SJCRH30 (cell line): ENCODE results near the gene DSC1. TPM values are rescaled to one million over a fixed set of nuclear protein-coding genes. Genes with fewer than 3 reads are reported as not detected.
A peak's percentile ranks its signal among the peaks of the same experiment; 100 is the strongest.
"Not testable (repeated sequence)": the region's sequence is repeated elsewhere in the genome, so short reads cannot be mapped to it uniquely, and the experiment has no call there.

Source experiments
- DNase-seq, 2 experiments: peaks; one replicate each; pipeline ENCODE4 v3.0.0-alpha.2; 2015 to 2020
- H3K27ac ChIP-seq: fragments of 250-450 bp; sonication (Bioruptor Pico); 2 replicates; pipeline ENCODE4 v1.5.1; 2020; ENCODE audit warnings: mild to moderate bottlenecking, moderate library complexity
- H3K27me3 ChIP-seq: fragments of 250-450 bp; sonication (Bioruptor Pico); 2 replicates; pipeline ENCODE4 v1.5.1; 2020; ENCODE audit warnings: mild to moderate bottlenecking, moderate library complexity
- H3K36me3 ChIP-seq: fragments of 250-450 bp; sonication (Bioruptor Pico); 2 replicates; pipeline ENCODE4 v1.5.1; 2020; ENCODE audit warnings: mild to moderate bottlenecking, moderate library complexity
- H3K4me1 ChIP-seq: fragments of 250-450 bp; sonication (Bioruptor Pico); 2 replicates; pipeline ENCODE4 v1.5.1; 2020; ENCODE audit warnings: mild to moderate bottlenecking, moderate library complexity
- H3K4me3 ChIP-seq: fragments of 250-450 bp; sonication (Bioruptor Pico); 2 replicates; pipeline ENCODE4 v1.5.1; 2020; ENCODE audit warnings: mild to moderate bottlenecking, moderate library complexity
- H3K9me3 ChIP-seq: fragments of 250-450 bp; sonication (Bioruptor Pico); replicated peaks from 2 replicates; pipeline ENCODE4 v1.5.1; 2020; ENCODE audit warnings: mild to moderate bottlenecking, moderate library complexity
- total RNA-seq: library from RNA; depleted of rRNA; stranded (reverse); fragments of >200 nt; shearing (Covaris generic); gene quantifications from 2 replicates; pipeline ENCODE4 v1.2.3, GENCODE V29; 2014

The DSC1 gene
- total RNA-seq, 1 experiment from 2014 or later = not detected

- Histone ChIP-seq H3K4me1 (no peaks in the 10 kb centered on the region), H3K9me3 (no peaks in the 10 kb centered on the region), H3K27ac (no peak overlapping the region), H3K27me3 (no peaks in the 10 kb centered on the region), H3K36me3 (no peaks in the 10 kb centered on the region), H3K4me3 (no peak overlapping the region)
- DNase-seq = no peak
These were observed 29.6 kb upstream of the DSC1 start for GRCh38 chr18:31192086-31192776.

- no peak for DNase-seq
- H3K27ac ChIP-seq = no peak overlapping the region
- no peaks in the 10 kb centered on the region for H3K4me1 ChIP-seq
- no peaks in the 10 kb centered on the region for H3K27me3 ChIP-seq
- H3K4me3 ChIP-seq = no peak overlapping the region
- no peaks in the 10 kb centered on the region for H3K36me3 ChIP-seq
- H3K9me3 ChIP-seq = no peaks in the 10 kb centered on the region
These were observed 28.3 kb upstream of the DSC1 start for GRCh38 chr18:31190919-31191318.

GRCh38 chr18:31189757-31190156 lies 27.1 kb upstream of the DSC1 start:
- no peaks in the 10 kb centered on the region for H3K36me3 ChIP-seq

GRCh38 chr18:31185186-31185950 lies 22.7 kb upstream of the DSC1 start:
- no peak overlapping the region for H3K27ac ChIP-seq
- H3K4me1 ChIP-seq = no peaks in the 10 kb centered on the region
- no peaks in the 10 kb centered on the region for H3K9me3 ChIP-seq
- no peaks in the 10 kb centered on the region for H3K36me3 ChIP-seq
- H3K27me3 ChIP-seq = no peaks in the 10 kb centered on the region
- DNase-seq = no peak
- H3K4me3 ChIP-seq = no peak overlapping the region

More at GRCh38 chr18:31189757-31190156, 27.1 kb upstream of the DSC1 start:
- Histone ChIP-seq H3K4me1 (no peaks in the 10 kb centered on the region), H3K27me3 (no peaks in the 10 kb centered on the region), H3K4me3 (no peak overlapping the region), H3K27ac (no peak overlapping the region), H3K9me3 (no peaks in the 10 kb centered on the region)
- DNase-seq = no peak

GRCh38 chr18:31183302-31183701 lies 20.6 kb upstream of the DSC1 start:
- Histone ChIP-seq H3K27ac (no peak overlapping the region), H3K4me3 (no peak overlapping the region)

GRCh38 chr18:31177369-31177768 lies 14.7 kb upstream of the DSC1 start:
- H3K27ac ChIP-seq, H3K9me3 ChIP-seq, H3K27me3 ChIP-seq, H3K4me3 ChIP-seq, H3K36me3 ChIP-seq, H3K4me1 ChIP-seq, DNase-seq: not testable (repeated sequence)

More at GRCh38 chr18:31183302-31183701, 20.6 kb upstream of the DSC1 start:
- Histone ChIP-seq H3K36me3 (no peaks in the 10 kb centered on the region), H3K4me1 (no peaks in the 10 kb centered on the region), H3K27me3 (no peaks in the 10 kb centered on the region), H3K9me3 (no peaks in the 10 kb centered on the region)
- no peak for DNase-seq

GRCh38 chr18:31176531-31176930 lies 13.9 kb upstream of the DSC1 start:
- Histone ChIP-seq H3K4me1 (no peaks in the 10 kb centered on the region), H3K9me3 (no peaks in the 10 kb centered on the region), H3K27me3 (no peaks in the 10 kb centered on the region), H3K27ac (no peak overlapping the region), H3K4me3 (no peak overlapping the region), H3K36me3 (no peaks in the 10 kb centered on the region)
- no peak for DNase-seq

- H3K4me3 ChIP-seq = no peak overlapping the region
- H3K9me3 ChIP-seq = no peaks in the 10 kb centered on the region
- peak in 1 of 2 experiments; percentile 12 for DNase-seq
- no peaks in the 10 kb centered on the region for H3K36me3 ChIP-seq
- H3K27me3 ChIP-seq = no peaks in the 10 kb centered on the region
- no peak overlapping the region for H3K27ac ChIP-seq
- no peaks in the 10 kb centered on the region for H3K4me1 ChIP-seq
These were observed 8.6 kb upstream of the DSC1 start for GRCh38 chr18:31171144-31171839.

- Histone ChIP-seq H3K4me3 (no peak overlapping the region), H3K4me1 (no peaks in the 10 kb centered on the region)
These were observed 7.7 kb upstream of the DSC1 start for GRCh38 chr18:31170335-31170734.

GRCh38 chr18:31162419-31162793 lies 250 bp downstream of the DSC1 start:
- DNase-seq = no peak
- Histone ChIP-seq H3K4me1 (no peaks in the 10 kb centered on the region), H3K4me3 (no peak overlapping the region), H3K27ac (no peak overlapping the region), H3K9me3 (no peaks in the 10 kb centered on the region), H3K27me3 (no peaks in the 10 kb centered on the region), H3K36me3 (no peaks in the 10 kb centered on the region)

More at GRCh38 chr18:31170335-31170734, 7.7 kb upstream of the DSC1 start:
- no peak for DNase-seq
- no peaks in the 10 kb centered on the region for H3K9me3 ChIP-seq
- H3K27ac ChIP-seq = no peak overlapping the region
- H3K27me3 ChIP-seq = no peaks in the 10 kb centered on the region
- no peaks in the 10 kb centered on the region for H3K36me3 ChIP-seq

GRCh38 chr18:31161757-31162418 lies 768 bp downstream of the DSC1 start:
- Histone ChIP-seq H3K27me3 (no peaks in the 10 kb centered on the region), H3K4me1 (no peaks in the 10 kb centered on the region), H3K4me3 (no peak overlapping the region), H3K27ac (no peak overlapping the region), H3K36me3 (no peaks in the 10 kb centered on the region), H3K9me3 (no peaks in the 10 kb centered on the region)
- DNase-seq = no peak

- DNase-seq = no peak
These were observed 5.6 kb downstream of the DSC1 start for GRCh38 chr18:31156821-31157763.

GRCh38 chr18:31155498-31155897 lies 7.2 kb downstream of the DSC1 start:
- H3K36me3 ChIP-seq = no peaks in the 10 kb centered on the region
- H3K4me3 ChIP-seq = no peak overlapping the region
- H3K27me3 ChIP-seq = no peaks in the 10 kb centered on the region
- no peak for DNase-seq
- H3K4me1 ChIP-seq = no peaks in the 10 kb centered on the region
- H3K9me3 ChIP-seq = no peaks in the 10 kb centered on the region
- H3K27ac ChIP-seq = no peak overlapping the region

More at GRCh38 chr18:31156821-31157763, 5.6 kb downstream of the DSC1 start:
- H3K27ac ChIP-seq = no peak overlapping the region
- no peaks in the 10 kb centered on the region for H3K36me3 ChIP-seq
- H3K4me3 ChIP-seq = no peak overlapping the region
- H3K9me3 ChIP-seq = no peaks in the 10 kb centered on the region
- H3K27me3 ChIP-seq = no peaks in the 10 kb centered on the region
- H3K4me1 ChIP-seq = no peaks in the 10 kb centered on the region

- DNase-seq = no peak
- Histone ChIP-seq H3K36me3 (no peaks in the 10 kb centered on the region), H3K4me1 (no peaks in the 10 kb centered on the region), H3K27ac (no peak overlapping the region), H3K9me3 (no peaks in the 10 kb centered on the region), H3K27me3 (no peaks in the 10 kb centered on the region), H3K4me3 (no peak overlapping the region)
These were observed 8.5 kb downstream of the DSC1 start for GRCh38 chr18:31154181-31154580.
